ENCODE results near the gene TAS1R2.

Gene TAS1R2

DNA sequence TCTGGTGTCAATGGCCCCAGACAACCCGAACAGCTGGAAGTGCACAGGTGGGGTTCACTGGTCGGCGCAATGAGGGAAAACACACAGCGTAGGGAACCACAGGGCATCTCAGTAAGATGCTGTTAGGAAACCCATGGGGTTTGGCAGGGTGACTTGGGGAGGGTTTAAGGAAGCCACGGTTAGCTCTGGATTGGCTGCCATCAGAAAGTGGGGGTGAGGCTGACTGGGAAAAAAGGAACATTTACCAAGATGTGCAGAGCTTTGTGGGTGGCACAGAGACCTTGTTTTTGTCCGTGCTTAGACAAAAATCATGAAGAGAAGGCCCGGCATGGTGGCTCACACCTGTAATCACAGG lies 31.9 kb upstream of the TAS1R2 start:
- no peak for TF ChIP-seq CTCF (IDR thresholded peaks at IDR 0.05; ENCODE audit: control insufficient read depth, extremely low read depth, insufficient read depth)
- DNase-seq (ENCODE audit: low read depth): no peak
- H3K4me3 ChIP-seq (ENCODE audit: low read depth, low read length): no peak overlapping the region

DNA sequence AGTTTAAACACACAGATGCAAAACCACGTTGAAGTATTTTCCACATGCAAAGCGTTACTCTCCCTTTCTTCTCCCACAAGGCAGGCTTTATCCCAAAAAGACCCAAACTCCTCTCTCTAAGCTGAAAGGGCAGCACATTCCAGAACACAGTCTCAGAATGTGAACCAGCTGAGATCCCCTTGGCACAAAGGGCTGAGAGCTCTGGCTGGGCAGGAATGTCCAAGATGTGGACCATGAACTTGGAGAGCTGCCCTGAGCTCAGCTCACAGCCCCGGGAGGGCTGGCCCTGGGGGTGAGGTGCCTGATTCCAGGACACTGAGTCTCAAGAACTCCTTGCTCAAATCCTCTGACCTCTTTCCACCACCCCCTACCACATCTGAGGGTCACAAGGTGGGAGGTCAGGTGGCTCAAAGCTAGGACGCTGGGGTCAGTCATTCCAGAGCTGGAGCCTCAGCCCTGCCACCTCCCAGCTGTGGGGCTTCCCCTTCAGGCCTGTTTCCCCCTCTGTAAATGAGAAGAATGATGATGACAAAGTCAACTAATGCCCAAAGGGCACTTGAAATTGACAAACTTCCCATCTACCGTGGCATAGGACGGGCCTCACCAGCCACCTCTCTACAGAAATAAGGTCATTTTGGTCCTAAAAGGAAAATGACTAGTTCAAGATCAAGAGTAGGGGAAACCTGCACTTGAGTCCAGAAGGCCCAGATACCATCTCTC lies 31.4 kb upstream of the TAS1R2 start:
- TF ChIP-seq CTCF (IDR thresholded peaks at IDR 0.05; ENCODE audit: control insufficient read depth, extremely low read depth, insufficient read depth): no peak
- DNase-seq (ENCODE audit: low read depth): no peak

GRCh38 chr1:18886003-18886335 lies 26.5 kb upstream of the TAS1R2 start:
- no peak for DNase-seq (ENCODE audit: low read depth)
- H3K4me3 ChIP-seq (ENCODE audit: low read depth, low read length): no peak overlapping the region
- no peak for TF ChIP-seq CTCF (IDR thresholded peaks at IDR 0.05; ENCODE audit: control insufficient read depth, extremely low read depth, insufficient read depth)

More for the DNA sequence above, 31.4 kb upstream of the TAS1R2 start:
- no peak overlapping the region for H3K4me3 ChIP-seq (ENCODE audit: low read depth, low read length)

DNA sequence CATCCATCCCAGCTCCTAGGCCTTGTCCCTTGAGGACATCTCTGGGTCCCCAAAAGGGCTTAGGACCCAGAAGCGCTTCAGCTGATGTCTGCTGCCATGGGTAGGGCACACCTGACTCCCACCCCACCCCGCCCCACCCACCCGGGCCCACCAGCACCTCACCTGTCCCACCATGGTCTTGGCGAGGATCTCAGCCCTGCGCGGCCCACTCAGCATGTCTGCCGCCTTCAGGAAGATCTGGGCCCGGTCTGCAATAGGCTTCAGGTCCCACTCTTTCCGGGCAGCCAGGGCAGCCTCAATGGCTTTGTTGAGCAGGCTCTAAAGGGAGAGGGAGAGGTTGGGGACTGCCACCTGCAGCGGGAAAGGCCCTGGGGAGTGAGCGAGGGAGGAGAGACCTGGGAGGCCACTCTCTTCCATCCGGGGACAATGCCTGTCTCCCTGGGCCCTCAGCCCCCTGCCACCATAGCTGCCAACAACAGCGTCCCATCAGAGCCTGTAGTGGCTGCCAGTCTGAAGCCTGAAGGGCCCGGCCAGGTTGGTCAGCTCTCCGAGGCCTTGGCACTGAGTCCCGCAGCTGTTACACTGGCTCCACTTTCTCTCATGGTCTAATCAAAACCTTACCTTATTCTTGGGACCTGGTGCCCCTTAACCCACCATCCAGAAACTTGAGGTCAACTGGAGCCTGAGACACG lies 26.0 kb upstream of the TAS1R2 start:
- TF ChIP-seq CTCF (IDR thresholded peaks at IDR 0.05; ENCODE audit: control insufficient read depth, extremely low read depth, insufficient read depth): no peak
- H3K4me3 ChIP-seq (ENCODE audit: low read depth, low read length): no peak overlapping the region
- no peak for DNase-seq (ENCODE audit: low read depth)

GRCh38 chr1:18884727-18885126 lies 25.3 kb upstream of the TAS1R2 start:
- H3K4me3 ChIP-seq (ENCODE audit: low read depth, low read length): no peak overlapping the region
- TF ChIP-seq CTCF (IDR thresholded peaks at IDR 0.05; ENCODE audit: control insufficient read depth, extremely low read depth, insufficient read depth): no peak
- no peak for DNase-seq (ENCODE audit: low read depth)

GRCh38 chr1:18884419-18884717 lies 24.9 kb upstream of the TAS1R2 start:
- no peak for TF ChIP-seq CTCF (IDR thresholded peaks at IDR 0.05; ENCODE audit: control insufficient read depth, extremely low read depth, insufficient read depth)
- no peak for DNase-seq (ENCODE audit: low read depth)
- H3K4me3 ChIP-seq (ENCODE audit: low read depth, low read length): no peak overlapping the region
